HL-60 (cell line): ENCODE data around the gene CNR2.

Experiments used
- CTCF ChIP-seq: IDR thresholded peaks from one replicate; pipeline ENCODE4 v1.5.1; 2011; ENCODE audit warnings: low read length, control low read depth, inconsistent platforms; ENCODE audit not compliant: insufficient read depth
- POLR2AphosphoS5 ChIP-seq: IDR thresholded peaks from 2 replicates; pipeline ENCODE4 v1.6.1; 2012; ENCODE audit warnings: low read depth
- TF ChIP-seq, protein P1 (sequence below): IDR thresholded peaks from 2 replicates; pipeline ENCODE4 v1.6.1; 2012; ENCODE audit warnings: low read depth; ENCODE audit not compliant: insufficient replicate concordance

DNA sequence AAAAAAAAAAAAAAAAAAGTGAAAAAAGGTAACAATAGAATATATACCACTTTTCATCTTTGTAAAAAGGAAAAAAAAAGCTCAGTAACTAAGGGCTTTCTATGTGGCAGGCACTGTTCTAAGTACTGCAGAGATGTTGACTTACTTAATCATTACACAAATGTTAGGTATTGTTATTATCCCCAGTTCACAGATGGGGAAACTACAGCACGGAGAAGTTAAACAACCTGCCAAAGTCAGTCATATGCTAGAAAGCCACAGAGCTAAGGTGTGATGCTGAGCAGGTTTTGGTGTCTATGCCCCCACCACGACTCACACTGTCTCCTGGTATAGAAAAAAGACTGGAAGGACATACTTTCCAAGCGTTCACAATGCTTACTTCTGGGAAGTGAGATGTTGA, 39.9 kb upstream of the CNR2 start:
- TF ChIP-seq CTCF (no peak), POLR2AphosphoS5 (no peak)
- TF ChIP-seq, protein P1, sequence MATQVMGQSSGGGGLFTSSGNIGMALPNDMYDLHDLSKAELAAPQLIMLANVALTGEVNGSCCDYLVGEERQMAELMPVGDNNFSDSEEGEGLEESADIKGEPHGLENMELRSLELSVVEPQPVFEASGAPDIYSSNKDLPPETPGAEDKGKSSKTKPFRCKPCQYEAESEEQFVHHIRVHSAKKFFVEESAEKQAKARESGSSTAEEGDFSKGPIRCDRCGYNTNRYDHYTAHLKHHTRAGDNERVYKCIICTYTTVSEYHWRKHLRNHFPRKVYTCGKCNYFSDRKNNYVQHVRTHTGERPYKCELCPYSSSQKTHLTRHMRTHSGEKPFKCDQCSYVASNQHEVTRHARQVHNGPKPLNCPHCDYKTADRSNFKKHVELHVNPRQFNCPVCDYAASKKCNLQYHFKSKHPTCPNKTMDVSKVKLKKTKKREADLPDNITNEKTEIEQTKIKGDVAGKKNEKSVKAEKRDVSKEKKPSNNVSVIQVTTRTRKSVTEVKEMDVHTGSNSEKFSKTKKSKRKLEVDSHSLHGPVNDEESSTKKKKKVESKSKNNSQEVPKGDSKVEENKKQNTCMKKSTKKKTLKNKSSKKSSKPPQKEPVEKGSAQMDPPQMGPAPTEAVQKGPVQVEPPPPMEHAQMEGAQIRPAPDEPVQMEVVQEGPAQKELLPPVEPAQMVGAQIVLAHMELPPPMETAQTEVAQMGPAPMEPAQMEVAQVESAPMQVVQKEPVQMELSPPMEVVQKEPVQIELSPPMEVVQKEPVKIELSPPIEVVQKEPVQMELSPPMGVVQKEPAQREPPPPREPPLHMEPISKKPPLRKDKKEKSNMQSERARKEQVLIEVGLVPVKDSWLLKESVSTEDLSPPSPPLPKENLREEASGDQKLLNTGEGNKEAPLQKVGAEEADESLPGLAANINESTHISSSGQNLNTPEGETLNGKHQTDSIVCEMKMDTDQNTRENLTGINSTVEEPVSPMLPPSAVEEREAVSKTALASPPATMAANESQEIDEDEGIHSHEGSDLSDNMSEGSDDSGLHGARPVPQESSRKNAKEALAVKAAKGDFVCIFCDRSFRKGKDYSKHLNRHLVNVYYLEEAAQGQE = no peak
